ENCODE results near the gene F10. TPM values are rescaled to one million over a fixed set of nuclear protein-coding genes. Genes with fewer than 3 reads are reported as not detected.
A peak's percentile ranks its signal among the peaks of the same experiment; 100 is the strongest.

Gene F10
- polyA plus RNA-seq, 1 of the 3 experiments (the other 2 are of a cell fraction): 12.5 TPM

- TF ChIP-seq CTCF (IDR thresholded peaks at IDR 0.05) (no peak), MEF2A (IDR thresholded peaks at IDR 0.05; ENCODE audit: borderline replicate concordance, low read depth) (no peak), TCF12 (IDR thresholded peaks at IDR 0.05) (no peak), RFX5 (IDR thresholded peaks at IDR 0.05; ENCODE audit: low read length) (no peak), TAF1 (IDR thresholded peaks at IDR 0.05; ENCODE audit: borderline replicate concordance, low read depth, low read length) (peak; percentile 80), YY1 (IDR thresholded peaks at IDR 0.05; ENCODE audit: low read depth) (peak; percentile 19; the same call in 1 of the 2 replicates), FOXM1 (IDR thresholded peaks at IDR 0.05; ENCODE audit: low read depth) (no peak), TEAD4 (IDR thresholded peaks at IDR 0.05; ENCODE audit: borderline replicate concordance, insufficient read depth) (no peak), EP300 (IDR thresholded peaks at IDR 0.05; ENCODE audit: borderline replicate concordance in 1 of 2, low read depth in 1 of 2, low read length in 1 of 2) (no peak), FOSL2 (IDR thresholded peaks at IDR 0.05; ENCODE audit: borderline replicate concordance, low read depth) (no peak), FOXJ3 (CRISPR knock-in tag; IDR thresholded peaks at IDR 0.05) (no peak), PBX3 (IDR thresholded peaks at IDR 0.05) (no peak), JUND (IDR thresholded peaks at IDR 0.05) (no peak), RCOR1 (IDR thresholded peaks at IDR 0.05; ENCODE audit: low read length) (no peak), GABPA (IDR thresholded peaks at IDR 0.05; ENCODE audit: low read depth) (no peak), ELF1 (IDR thresholded peaks at IDR 0.05) (no peak), IRF3 (IDR thresholded peaks at IDR 0.05; ENCODE audit: low read depth, low read length) (no peak), CHD2 (IDR thresholded peaks at IDR 0.05; ENCODE audit: low read length, partially characterized antibody) (peak; percentile 10), POLR2AphosphoS5 (IDR thresholded peaks at IDR 0.05; ENCODE audit: low read depth, low read length) (peak; percentile 86), REST (IDR thresholded peaks at IDR 0.05; ENCODE audit: low read depth, low read length) (peak; percentile 35; the same call in 1 of the 2 replicates)
Observed at GRCh38 chr13:113153810-113154748, 31.5 kb downstream of the F10 start (continued).
